GM19463 (cell line): ENCODE results near the gene METTL16.
"Not testable (repeated sequence)": the region's sequence is repeated elsewhere in the genome, so short reads cannot be mapped to it uniquely, and the experiment has no call there.

Experiments
- ATAC-seq: cut with Tn5 transposase; IDR thresholded peaks from one replicate; pipeline ENCODE4 v1.9.1; 2021; ENCODE audit warnings: mild to moderate bottlenecking, moderate library complexity; ENCODE audit not compliant: unreplicated experiment

Gene METTL16

DNA sequence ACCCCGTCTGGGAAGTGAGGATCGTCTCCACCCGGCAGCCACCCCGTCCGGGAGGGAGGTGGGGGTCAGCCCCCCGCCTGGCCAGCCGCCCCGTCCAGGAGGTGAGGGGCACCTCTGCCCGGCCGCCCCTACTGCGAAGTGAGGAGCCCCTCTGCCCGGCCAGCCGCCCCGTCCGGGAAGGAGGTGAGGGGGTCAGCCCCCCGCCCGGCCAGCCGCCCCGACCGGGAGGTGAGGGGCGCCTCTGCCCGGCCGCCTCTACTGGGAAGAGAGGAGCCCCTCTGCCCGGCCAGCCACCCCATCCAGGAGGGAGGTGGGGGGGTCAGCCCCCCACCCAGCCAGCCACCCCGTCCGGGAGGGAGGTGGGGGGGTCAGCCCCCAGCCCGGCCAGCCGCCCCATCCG is 4.7 kb downstream of the METTL16 start:
- ATAC-seq = not testable (repeated sequence)

DNA sequence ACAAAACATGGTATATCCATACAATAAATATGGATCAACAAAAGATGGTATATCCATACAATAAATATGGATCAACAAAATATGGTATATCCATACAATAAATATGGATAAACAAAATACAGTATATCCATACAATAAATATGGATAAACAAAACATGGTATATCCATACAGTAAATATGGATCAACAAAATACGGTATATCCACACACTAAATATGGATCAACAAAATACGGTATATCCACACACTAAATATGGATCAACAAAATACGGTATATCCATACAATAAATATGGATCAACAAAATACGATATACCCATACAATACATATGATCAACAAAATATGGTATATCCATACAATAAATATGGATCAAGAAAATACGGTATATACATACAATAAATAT is 8.1 kb downstream of the METTL16 start:
- ATAC-seq = no peak

DNA sequence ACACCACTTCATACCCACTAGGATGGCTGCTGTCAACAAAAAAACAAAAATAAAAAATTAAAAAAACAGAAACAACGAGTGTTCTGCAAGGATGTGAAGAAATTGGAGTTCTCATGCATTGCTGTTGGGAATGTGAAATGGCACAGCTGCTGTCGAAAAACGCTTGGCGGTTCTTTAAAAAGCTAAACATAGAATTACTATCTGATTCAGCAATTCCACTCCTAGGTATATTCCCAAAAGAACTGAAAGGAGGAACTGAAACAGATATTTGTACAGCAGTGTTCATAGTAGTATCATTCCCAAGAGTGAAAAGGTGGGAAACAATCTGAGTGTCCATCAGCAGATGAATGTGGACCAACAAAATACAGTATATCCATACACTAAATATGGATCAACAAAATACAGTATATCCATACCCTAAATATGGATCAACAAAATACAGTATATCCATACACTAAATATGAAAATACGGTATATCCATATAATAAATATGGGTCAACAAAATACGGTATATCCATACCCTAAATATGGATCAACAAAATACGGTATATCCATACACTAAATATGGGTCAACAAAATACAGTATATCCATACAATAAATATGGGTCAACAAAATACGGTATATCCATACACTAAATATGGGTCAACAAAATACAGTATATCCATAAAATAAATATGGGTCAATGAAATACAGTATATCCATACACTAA is 8.7 kb downstream of the METTL16 start:
- no peak for ATAC-seq

DNA sequence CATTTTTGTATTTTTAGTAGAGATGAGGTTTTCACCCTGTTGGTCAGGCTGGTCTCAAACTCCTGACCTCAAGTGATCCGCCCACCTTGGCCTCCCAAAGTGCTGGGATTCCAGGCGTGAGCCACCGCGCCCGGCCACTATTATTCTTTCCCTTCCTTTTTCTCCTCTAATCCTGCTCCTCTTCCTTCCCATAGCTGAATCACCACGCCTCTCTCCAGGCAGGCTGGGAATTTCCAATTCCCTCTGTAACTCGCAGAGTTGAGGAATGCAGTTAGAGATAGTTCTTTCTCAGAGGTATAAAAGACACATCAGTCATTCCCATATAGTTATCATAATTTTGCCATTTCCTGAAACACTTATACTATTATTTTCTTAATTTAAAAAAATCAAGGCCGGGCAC is 11.2 kb downstream of the METTL16 start:
- no peak for ATAC-seq

DNA sequence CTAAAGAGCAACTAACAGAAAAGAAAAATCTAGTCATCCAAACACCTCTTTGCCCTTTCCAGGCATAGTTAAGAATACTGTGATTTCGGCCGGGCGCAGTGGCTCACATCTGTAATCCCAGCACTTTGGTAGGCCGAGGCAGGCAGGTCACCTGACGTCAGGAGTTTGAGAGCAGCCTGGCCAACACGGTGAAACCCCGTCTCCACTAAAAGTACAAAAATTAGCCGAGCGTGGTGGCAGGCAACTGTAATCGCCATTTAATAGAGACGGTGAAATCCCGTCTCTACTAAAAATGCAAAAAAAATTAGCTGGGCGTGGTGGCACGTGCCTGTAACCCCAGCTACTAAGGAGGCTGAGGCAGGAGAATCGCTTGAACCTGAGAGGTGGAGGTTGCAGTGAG is 22.4 kb downstream of the METTL16 start:
- not testable (repeated sequence) for ATAC-seq

DNA sequence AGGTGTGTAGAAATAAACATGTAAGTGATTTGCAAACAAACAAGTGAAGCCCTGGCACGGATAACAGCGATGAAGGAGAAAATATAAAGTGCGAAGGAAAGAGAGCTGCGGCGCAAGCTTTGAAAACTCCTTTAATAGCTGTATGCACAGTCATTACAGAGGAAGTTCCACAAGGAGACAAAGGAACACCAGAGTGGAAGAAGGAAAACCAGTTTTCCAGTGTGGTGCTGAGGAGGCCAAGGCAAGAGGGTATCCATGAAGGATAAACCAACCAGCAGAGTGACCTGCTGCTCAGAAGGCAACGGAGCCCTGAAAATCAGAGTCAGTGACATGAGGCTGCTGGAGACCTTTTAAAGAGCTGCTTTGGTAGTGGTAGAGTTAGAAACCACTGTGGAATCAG is 24.4 kb downstream of the METTL16 start:
- no peak for ATAC-seq

DNA sequence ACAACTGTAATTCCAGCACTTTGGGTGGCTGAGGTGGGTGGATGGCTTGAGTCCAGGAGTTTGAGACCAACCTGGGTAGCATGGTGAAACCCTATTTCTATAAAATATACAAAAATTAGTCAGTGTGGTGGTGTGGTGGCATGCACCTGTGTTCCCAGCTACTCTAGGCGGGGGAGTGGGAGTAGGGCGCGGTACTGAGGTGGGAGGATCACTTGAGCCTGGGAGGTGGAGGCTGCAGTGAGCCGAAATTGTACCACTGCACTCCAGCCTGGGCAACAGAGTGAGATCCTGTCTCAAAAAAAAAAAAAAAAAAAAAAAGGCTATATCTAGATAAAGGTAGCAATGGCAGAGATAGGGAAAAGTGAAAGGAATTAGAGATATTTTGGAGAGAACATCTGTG is 25.0 kb downstream of the METTL16 start:
- not testable (repeated sequence) for ATAC-seq

DNA sequence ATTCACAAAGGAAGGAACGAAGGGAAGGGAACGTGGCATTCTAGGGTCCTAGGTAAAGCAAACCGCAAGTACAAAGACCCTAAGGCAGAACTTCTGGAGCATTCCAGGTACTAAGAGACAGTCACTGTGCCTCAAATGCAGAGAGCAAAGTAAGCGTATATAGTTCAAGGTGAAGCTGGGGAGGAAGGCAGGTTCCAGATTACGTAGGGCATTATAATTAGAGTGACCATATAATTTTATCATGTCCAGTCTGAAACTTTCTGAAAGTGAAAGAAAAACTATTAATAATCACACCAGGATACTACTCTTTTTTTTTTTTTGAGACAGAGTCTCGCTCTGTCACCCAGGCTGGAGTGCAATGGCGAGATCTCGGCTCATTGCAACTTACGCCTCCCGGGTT is 25.7 kb downstream of the METTL16 start:
- no peak for ATAC-seq

DNA sequence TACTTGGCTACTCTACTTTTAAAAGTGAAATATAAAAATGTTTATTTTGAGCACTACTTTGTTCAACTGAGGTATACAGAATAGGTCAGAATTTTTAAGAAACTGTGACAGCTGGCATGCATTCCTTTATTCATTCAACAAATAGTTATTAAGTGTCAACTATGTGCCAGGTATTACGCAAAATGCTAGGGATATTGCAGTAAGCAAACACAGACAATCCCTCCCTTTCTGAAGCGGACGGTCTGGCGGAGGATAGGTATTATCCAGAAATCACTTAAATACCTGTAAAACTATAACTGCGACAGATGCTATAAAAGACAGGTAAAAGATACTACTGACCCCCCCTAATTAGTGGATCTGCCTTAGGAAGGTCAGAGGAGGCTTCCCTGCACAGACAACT is 26.1 kb downstream of the METTL16 start:
- no peak for ATAC-seq

DNA sequence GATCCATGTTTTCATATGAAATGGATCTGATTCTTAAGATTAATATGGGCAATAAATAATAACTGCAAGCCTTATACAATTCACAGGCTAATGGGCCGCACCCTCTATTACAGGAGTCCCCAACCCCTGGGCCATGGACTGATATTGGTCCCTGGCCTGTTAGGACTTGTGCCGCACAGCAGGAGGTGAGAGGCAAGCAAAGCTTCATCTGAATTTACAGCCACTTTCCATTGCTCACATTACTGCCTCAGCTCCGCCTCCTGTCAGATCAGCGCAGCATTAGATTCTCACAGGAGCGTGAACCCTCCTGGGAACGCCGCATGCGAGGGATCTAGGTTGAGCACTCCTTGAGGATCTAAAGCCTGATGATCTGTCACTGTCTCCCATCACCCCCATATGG is 26.8 kb downstream of the METTL16 start:
- ATAC-seq = no peak

DNA sequence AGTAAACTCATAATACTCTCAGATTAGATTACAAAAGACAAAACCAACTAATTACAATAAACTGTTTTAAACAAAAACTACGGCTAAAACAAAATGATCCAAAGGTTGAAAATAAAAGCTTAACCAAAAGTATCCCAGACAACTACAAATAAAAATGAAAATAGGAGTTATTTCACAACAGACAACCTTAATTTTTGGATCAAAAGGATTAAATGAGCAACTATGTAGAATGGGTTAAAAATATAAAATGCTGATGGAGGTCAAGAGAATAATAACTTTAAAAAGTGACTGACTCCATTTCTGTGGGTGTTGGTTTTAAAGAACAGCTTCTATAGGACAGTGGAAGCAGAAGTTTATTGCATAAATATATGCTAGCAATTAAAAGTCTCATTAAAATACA is 28.6 kb downstream of the METTL16 start:
- ATAC-seq = no peak

DNA sequence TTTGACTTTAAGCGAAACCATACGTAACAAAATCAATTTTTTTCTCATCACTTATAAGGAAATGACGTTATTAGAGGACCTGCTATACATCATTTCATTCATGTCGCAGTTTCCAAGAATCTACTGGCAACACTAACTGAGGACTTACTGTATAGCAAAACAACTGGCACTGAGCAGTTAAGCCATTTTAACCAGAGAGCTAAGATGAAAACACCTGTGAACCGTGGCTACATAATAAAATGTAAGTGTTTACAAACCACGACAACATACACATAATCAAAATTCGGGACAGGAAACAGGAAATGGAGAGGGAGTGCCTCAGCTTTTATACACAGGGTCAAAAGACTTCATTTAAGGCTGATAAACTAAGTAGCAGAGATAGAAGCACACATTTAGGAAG is 29.5 kb downstream of the METTL16 start:
- no peak for ATAC-seq

DNA sequence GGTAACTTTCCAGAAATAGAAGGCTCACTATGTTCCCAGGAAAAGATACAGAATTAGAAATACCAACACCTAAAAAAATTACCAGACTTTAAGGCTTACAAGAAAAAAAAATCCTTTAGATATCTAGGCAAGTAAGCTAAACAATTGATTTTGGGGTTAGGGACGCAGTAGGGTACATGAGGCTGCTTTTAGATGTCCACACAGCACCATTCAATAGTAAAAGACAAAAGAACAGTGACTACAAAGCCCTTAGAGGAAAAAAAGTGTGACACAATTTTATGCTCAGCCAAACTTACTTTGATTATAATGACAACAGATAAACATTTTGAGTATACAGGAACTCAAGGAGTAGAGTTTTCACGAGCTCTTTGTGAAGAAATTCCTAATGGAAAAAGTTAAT is 29.9 kb downstream of the METTL16 start:
- no peak for ATAC-seq

DNA sequence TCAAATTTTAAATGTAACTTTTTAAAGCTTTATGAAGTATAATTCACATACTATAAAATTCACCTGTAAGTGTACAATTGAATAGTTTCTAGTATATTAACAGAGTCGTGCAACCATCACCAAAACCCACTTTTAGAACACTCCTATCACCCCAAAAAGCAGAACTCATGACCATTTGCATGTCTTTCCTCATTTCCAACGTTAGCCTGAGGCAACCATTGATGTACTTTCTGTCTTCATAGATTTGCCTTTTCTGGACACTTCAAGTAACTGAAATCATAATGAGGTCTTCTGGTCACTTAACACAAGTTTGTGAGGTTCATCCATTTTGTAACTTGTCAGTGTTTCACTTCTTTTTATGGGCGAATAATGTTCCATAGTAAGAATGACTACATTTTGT is 33.2 kb downstream of the METTL16 start:
- no peak for ATAC-seq

DNA sequence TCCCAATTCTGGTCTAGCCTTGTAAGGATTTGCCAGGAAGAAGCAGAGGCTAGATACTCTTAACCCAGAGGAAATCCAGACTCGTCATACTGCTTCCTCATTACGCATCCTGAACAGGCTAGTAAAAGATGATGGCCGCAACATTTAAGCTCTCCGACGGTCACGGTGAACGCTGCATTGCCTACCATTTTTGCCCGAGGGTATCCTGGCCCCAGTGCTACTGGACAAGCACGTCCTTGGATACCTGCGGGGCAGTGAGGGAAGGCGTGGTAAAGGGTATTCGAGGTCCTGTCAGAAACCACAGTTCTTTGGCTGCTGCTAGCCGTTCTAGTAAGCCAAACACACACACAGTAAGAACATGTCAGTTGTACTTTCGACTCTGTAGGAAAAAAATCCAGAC is 36.6 kb downstream of the METTL16 start:
- ATAC-seq = no peak

DNA sequence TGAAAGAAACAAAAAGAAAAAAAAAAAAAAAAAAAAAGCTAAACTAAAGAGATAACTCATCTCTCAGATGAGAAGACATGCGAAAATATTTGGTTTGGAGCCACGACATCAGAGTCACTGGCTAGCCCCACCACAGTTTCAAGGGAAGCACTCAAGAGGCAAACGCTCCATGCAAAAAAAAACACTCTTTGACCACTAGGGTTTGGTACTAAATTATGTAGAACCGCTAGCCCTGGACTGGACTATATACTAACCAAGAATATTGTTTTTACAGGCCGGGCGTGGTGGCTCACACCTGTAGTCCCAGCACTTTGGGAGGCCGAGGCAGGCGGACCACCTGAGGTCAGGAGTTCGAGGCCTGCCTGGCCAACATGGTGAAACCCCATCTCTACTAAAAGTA is 37.3 kb downstream of the METTL16 start:
- ATAC-seq = no peak

DNA sequence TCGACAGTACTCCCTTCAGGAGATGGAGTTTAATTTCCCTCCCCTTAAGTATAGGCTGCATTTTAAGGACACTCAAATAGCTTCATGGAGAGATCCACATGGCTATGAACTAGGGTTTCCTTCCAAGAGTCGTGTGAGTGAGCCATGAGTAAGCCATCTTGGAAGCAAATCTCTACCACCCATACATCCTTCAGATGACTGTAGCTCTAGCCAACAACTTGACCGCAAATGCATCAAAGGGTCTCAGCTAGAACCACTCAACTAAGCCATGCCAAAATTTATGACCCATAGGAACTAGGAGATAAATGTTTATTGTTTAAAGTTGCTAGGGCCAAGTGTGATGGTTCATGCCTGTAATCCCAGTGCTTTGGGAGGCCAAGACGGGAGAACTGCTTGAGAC is 43.4 kb downstream of the METTL16 start:
- no peak for ATAC-seq

DNA sequence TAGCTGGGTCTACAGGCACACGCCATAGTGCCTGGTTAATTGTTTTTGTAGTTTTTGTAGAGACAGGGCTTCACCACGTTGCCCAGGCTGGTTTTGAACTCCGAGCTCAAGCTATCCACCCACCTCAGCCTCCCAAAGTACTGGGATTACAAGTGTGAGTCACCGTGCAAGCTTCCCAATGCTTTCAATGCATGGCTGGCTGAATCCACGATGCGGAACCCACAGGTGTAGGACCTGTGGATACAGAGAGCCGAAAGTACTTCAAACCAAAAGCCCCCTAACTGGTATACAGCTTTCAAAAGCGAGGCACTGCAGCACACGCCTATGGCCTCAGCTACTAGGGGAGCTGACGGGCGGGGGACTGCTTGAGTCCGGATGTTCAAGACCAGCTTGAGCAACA is 44.8 kb downstream of the METTL16 start:
- no peak for ATAC-seq

DNA sequence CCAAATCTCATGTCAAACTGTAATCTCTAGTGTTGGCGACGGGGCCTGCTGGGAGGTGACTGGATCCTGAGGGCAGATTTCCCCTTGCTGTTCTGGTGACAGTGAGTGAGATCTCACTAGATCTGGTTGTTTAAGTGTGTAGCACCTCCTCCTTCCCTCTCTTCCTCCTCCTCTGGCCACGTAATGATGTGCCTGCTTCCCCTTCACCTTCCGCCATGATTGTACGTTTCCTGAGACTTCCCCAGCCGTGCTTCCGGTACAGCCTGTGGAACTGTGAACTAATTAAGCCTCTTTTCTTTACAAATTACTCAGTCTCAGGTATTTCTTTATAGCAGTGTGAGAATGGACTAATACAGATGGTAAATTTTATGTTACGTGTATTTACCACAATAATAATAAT is 49.2 kb downstream of the METTL16 start:
- no peak for ATAC-seq

DNA sequence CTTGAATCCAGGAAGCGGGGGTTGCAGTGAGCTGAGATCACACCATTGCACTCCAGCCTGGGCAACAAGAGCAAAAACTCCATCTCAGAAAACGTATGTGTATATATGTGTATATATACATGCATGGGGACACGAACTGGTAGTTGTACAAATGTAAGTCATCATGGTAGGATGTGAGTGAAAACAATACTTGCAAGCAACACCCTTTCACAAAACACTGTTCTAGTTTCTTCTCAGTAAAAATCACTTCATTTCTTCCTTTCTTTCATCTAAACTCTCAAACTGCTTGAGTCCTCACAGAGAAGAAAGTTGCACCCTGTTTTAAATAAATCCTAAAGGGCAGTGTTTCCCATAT is 51.8 kb downstream of the METTL16 start:
- no peak for ATAC-seq

DNA sequence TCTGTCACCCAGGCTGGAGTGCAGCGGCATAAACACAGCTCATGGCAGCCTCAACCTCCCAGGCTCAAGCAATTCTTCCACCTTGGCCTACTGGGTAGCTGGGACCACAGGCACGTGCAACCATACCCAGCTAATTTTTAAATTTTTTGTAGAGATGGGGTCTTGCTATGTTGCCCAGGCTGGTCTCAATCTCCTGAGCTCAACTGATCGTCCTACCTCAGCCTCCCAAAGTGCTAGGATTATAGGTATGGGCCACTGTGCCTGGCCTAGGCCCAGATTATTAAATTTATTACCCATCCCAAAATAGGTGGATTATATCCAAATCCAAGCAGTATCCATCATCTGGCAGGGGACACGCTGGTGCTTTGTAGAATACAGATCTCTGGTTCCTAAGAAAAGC is 53.8 kb downstream of the METTL16 start:
- no peak for ATAC-seq

DNA sequence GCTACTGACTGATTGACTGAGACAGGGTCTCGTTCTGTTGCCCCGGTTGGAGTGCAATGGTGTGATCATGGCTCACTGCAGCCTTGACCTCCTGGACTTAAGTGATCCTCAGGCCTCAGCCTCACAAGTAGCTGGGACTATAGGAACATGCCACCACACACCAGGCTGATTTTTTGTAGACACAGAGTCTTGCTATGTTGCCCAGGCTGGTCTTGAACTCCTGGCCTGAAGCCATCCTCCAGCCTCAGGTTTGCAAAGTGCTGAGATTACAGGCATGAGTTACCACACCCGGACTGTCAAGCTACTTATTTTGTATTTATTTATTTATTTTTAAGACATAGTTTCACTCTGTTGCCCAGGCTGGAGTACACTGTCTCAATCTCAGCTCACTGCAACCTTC is 55.2 kb downstream of the METTL16 start:
- no peak for ATAC-seq

DNA sequence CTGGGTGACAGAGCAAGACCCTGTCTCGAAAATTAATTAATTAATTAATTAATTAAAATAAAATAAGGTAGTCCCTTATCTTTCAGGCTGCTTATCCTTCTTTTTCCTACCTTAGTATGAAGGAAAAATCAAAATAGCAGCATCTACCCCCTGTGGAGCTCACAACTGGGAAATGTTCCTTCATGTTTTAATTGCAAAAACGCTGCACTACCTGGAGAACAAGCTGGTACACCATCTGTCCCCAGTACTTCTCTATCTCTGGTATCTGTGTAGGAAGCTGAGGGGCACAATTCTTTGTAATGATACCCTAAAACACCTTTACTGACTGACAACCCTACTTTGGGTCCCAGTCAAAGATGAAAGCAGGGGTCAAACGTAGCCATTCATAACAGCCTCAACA is 55.7 kb downstream of the METTL16 start:
- no peak for ATAC-seq

DNA sequence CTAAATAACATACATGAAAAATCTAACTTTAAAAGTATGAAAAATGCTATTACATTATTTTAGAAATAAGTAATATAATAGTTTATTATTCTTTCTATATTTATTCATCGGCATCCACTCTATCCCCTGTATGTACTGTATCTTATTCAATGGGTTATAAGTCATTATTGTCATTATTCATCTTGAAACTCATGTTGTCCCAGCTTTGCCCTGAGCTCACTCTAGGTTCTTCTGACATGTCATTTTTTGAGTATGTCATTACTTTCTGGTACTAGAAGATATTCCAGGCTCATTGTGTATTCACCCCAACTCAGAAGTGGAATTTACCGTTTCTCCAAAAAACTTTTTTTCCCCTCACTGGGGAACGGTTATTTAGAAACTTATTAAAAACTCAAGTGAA is 57.8 kb downstream of the METTL16 start:
- ATAC-seq = no peak
